HG03439 (cell line): ENCODE results near the gene ITGAX.

Experiments
- ATAC-seq: cut with Tn5 transposase; IDR thresholded peaks from one replicate; pipeline ENCODE4 v1.9.1; 2021; ENCODE audit warnings: mild to moderate bottlenecking, moderate library complexity; ENCODE audit not compliant: unreplicated experiment

Gene ITGAX

GRCh38 chr16:31347445-31347844 lies 7.5 kb upstream of the ITGAX start:
- ATAC-seq: no peak

- no peak for ATAC-seq
These were observed 6.4 kb upstream of the ITGAX start for GRCh38 chr16:31348579-31348978.

DNA sequence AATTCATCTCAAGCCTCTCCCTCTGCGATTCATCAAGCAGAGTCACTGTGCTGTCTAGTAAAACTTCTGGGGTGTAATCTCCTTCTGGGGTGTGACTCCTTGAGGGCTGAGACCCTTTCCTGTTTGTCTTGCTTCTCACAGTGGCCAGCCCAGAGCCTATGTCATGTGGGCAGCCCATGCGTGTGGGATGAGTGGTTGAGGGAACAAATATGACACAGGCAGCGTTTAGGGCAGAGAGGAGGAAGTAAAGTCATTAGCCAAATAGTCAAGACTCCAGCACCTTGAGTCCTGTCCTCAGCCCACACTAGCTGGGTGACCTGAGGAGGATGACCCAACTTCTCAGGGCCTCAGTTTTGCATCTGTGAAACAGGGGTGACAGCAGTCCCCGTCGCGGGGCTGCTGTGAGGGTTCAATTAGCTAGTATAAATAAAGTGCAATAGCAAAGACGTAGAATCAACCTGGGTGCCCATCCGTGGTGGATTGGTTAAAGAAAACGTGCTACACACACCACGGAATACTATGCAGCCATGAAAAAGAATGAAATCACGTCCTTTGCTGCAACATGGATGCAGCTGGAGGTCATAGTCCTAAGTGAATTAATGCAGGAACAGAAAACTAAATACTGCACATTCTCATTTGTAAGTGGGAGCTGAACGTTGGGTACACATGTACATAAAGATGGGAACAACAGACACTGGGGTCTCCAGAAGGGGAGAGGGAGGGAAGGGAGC lies 4.5 kb upstream of the ITGAX start:
- ATAC-seq: no peak

- no peak for ATAC-seq
These were observed 3.6 kb upstream of the ITGAX start for GRCh38 chr16:31351246-31351941.

GRCh38 chr16:31351942-31352325 lies 3.0 kb upstream of the ITGAX start:
- ATAC-seq: no peak

DNA sequence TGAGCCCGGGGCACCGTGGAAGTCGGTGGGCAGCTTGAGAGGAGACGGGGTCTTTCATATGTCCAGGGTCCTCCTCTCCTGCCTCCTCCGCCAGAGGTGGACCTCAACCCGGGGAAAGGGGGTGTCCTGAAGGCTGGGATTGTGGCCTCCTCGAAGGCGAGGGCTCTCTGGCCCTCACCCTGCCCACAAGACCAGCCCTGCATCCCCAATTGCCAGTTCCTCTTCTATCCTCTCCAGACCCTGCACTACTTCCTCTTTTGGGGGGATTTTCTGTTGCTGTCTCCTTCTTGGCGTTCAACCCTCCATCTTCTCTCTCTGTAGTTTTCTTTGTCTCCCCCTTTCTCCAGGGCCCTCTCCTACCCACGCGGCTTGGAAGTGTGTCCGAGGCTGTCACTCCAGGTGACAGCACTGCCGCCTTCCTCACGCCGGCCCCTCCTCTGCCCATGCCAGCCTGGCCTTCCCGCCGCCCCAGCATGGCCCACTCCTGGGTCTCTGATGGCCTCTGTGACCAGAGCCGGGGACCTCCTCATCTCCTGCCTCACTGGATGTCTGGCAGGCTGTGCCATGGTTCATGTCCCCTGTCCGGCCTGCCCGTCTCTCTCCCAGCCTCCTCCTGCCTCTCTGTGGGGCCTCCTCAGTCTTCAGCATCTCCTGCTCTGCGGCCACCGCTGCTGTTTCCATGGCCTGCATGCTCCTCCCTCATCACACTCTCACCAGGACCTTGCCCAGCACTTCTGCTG lies 2.4 kb upstream of the ITGAX start:
- no peak for ATAC-seq

DNA sequence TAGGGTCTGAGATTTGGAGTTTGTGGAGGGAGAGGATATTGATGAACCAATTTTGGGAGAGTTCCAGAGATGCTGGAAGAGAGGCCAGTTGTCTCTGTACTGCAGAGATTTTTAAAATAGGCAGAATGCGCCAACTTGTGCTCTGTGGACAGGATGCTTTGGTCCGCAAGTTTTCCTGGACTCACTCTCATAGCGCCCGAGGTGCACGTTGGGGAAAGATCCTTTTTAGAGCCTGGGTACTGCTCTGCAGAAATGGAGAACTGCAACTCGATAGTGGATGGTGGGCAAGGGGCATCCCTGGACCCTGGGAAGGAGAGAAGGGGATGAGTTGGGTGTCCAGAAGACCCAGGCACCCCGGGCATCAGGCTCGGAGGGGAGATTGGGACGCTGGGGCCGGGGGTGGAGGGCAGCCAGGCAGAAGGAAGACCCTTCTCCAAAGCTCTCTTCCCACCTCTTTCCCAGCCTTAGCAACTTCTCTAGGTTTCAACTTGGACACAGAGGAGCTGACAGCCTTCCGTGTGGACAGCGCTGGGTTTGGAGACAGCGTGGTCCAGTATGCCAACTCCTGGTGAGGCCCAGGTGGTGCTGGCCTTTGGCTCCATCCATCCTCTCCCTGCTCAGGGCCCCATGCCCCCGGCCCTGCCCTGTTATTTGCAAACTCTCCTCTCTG lies 590 bp downstream of the ITGAX start:
- no peak for ATAC-seq

GRCh38 chr16:31356566-31357323 lies 1.8 kb downstream of the ITGAX start:
- ATAC-seq: no peak

DNA sequence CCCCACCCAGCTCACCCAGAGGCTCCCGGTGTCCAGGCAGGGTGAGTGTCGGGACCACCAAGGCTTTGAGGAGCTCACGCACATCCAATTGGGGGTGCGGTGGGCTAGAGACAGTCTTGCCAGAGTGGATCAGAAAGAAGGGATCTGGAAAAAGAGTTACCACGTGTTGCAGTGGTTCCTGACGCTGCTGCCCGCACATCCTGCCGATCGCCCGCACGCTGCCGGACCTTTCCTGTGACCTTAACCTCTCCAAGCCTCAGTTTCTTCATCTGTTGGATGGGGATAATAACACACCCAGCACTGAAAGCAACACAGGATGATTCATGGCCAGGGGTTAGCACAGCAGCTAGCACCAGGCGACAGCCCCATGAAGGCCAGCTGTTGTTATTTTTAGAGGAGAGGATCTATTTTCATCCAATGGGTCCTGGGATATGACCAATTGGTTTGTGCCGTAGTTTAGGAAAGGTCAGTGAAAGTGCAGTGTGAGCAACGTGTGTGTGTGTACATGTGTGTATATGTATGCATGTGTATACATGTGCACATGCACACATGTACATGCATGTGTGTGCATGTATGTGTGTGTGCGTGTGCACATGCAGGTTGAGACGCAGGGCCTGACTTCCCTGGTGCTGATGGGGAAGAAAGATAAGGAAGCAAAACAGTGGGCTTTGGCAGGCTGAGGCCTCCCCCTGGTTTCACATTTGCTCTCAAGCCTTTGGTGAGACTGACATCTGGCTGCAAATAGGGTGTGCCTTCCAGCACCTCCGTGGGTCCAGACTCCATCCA lies 2.5 kb downstream of the ITGAX start:
- ATAC-seq: no peak

GRCh38 chr16:31360251-31360650 lies 5.3 kb downstream of the ITGAX start:
- ATAC-seq: no peak

GRCh38 chr16:31361201-31362110 lies 6.5 kb downstream of the ITGAX start:
- ATAC-seq: no peak

- ATAC-seq: no peak
These were observed 7.8 kb downstream of the ITGAX start for GRCh38 chr16:31362476-31363405.

DNA sequence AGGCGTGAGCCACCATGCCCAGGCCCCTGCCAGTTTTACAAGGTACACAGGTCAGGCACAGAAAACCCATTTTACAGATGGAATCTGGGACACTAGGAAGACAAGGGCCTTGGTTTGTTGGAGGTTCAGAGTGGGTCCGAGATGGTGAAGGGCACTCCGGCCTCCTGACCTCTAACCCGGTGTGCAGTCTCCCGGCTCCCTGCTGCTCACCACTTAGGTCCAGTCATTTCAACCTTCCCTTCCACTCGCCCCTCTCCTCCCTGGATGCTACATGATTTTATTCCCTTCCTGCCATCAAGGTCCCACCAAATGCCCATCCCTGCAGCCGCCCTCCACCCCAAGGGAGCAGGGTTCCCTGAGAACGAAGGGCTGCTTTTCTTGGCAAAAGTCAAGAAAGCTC lies 8.7 kb downstream of the ITGAX start:
- ATAC-seq: no peak

- ATAC-seq: no peak
These were observed 9.4 kb downstream of the ITGAX start for GRCh38 chr16:31364421-31364820.

DNA sequence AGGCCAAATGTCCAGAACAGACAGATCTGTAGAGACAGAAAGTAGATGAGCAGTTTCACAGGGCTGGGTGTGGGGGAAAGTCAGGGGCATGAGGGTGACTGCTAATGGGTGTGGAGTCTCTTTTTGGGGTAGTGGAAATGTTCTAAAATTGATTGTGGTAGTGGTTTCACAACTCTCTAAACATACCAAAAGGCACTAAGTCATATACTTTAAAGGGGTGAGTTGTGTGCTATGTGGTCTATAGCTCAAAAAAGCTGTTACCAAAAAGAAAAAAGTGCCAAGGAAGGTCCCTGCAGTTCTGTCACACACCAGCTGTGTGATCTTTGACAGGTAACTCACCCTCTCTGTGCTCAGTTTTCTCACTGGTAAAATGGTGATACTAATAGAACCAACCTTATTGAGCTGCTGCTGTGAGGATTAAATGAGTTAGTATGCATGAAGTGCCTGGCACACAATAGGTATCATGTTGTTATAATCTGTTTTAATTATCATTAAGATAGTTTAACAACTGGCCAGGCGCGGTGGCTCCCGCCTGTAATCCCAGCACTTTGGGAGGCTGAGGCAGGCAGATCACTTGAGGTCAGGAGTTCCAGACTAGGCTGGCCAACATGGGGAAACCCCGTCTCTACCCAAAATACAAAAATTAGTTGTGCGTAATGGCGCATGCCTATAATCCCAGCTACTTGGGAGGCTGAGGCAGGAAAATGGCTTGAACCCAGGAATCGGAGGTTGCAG lies 10.3 kb downstream of the ITGAX start:
- no peak for ATAC-seq

GRCh38 chr16:31367853-31368252 lies 12.9 kb downstream of the ITGAX start:
- ATAC-seq: no peak

- ATAC-seq: no peak
These were observed 16.0 kb downstream of the ITGAX start for GRCh38 chr16:31371008-31371407.
